HepG2 (cell line): Measurements from ENCODE around the gene RXYLT1. TPM values are rescaled to one million over a fixed set of nuclear protein-coding genes. Genes with fewer than 3 reads are reported as not detected.

Experiments
- ATAC-seq: fragments of 200-7000 bp; cut with Tn5 transposase; 3 replicates; pipeline ENCODE4 v1.9.1; 2020; ENCODE audit warnings: mild to moderate bottlenecking, moderate library complexity
- BruUV-seq: library from RNA; stranded (reverse); fragments of 400-500 nt; replicated peaks from 2 replicates; lab custom pipeline; 2021; lab: Mats Ljungman, UMichigan
- CTCF ChIA-PET: fragments of 300-600 bp; formaldehyde crosslinking; extraction: SDS; loops from one replicate; lab custom pipeline; 2021; ENCODE audit warnings: low total read pairs, inconsistent platforms, low intra/inter-chr PET ratio; lab: Yijun Ruan, JAX
- POLR2A ChIA-PET: fragments of 350-600 bp; sonication (Branson Sonifier 250); formaldehyde crosslinking; loops from one replicate; lab custom pipeline; 2020; ENCODE audit warnings: antibody characterized with exemption, inconsistent platforms; lab: Yijun Ruan, JAX
- DNase-seq: peaks from one replicate; pipeline ENCODE4 v3.0.0-alpha.2; 2015; ENCODE audit warnings: low spot score
- FAIRE-seq: peaks from 3 replicates; lab custom pipeline; 2011; peaks lifted over from hg19 to GRCh38; lab: Jason Lieb, UNC
- H2AFZ ChIP-seq: one replicate; pipeline ENCODE4 v1.6.1; 2011; ENCODE audit warnings: low read length, inconsistent platforms
- H3K27ac ChIP-seq: fragments of 300-600 bp; 3 replicates; pipeline ENCODE4 v1.8.0; 2011; ENCODE audit warnings: mixed run types, mild to moderate bottlenecking, mixed read lengths, low read length, inconsistent platforms; ENCODE audit not compliant: insufficient read depth; ENCODE audit errors: extremely low read length
- H3K27me3 ChIP-seq, 2 experiments: fragments of 200-600 bp in 1 of 2; 2 replicates in 1 of 2; 3 replicates in 1 of 2; pipeline versions ENCODE4 v1.6.0 to v1.8.0; 2011; ENCODE audit warnings: low read length in 2 of 2, mild to moderate bottlenecking in 2 of 2, moderate library complexity in 2 of 2, inconsistent platforms in 1 of 2; ENCODE audit not compliant: insufficient read depth in 2 of 2, control insufficient read depth in 1 of 2
- H3K36me3 ChIP-seq, 2 experiments: fragments of 200-600 bp in 1 of 2; replicated peaks in 1 of 2; 2 replicates in 1 of 2; 3 replicates in 1 of 2; pipeline versions ENCODE4 v1.5.1 to v1.8.0; 2011; ENCODE audit warnings: low read length in 2 of 2, inconsistent platforms in 1 of 2; ENCODE audit not compliant: insufficient read depth in 2 of 2, control insufficient read depth in 1 of 2
- H3K4me1 ChIP-seq: 2 replicates; pipeline ENCODE4 v1.5.1; 2012; ENCODE audit warnings: low read length, inconsistent platforms; ENCODE audit not compliant: insufficient read depth
- H3K4me2 ChIP-seq: 2 replicates; pipeline ENCODE4 v1.6.0; 2011; ENCODE audit warnings: low read depth, low read length, inconsistent platforms
- H3K4me3 ChIP-seq, 3 experiments: fragments of 200-600 bp in 1 of 3; sonication (generic), shearing (Covaris generic) in 1 of 3; replicated peaks in 1 of 3; 2 replicates each; pipeline ENCODE4 v1.5.1; 2011 to 2016; ENCODE audit warnings: low read length in 3 of 3, inconsistent platforms in 2 of 3, low read depth in 2 of 3, mild to moderate bottlenecking in 2 of 3, control low read depth in 1 of 3, mixed read lengths in 1 of 3; ENCODE audit not compliant: insufficient read depth in 1 of 3
- H3K79me2 ChIP-seq: one replicate; pipeline ENCODE4 v1.6.1; 2011; ENCODE audit warnings: low read length, inconsistent platforms; ENCODE audit not compliant: insufficient read depth
- H3K9ac ChIP-seq: 2 replicates; pipeline ENCODE4 v1.6.0; 2011; ENCODE audit warnings: mild to moderate bottlenecking, low read depth, low read length, inconsistent platforms; ENCODE audit not compliant: insufficient read depth
- H3K9me3 ChIP-seq: 2 replicates; pipeline ENCODE4 v1.5.1; 2012; ENCODE audit warnings: mild to moderate bottlenecking, low read length
- H4K20me1 ChIP-seq: 2 replicates; pipeline ENCODE4 v1.6.0; 2011; ENCODE audit warnings: inconsistent platforms, mild to moderate bottlenecking, low read length, moderate library complexity; ENCODE audit not compliant: insufficient read depth
- BCL6 ChIP-seq: IDR thresholded peaks from 2 replicates; pipeline ENCODE4 v1.6.1; 2016; ENCODE audit warnings: missing genetic modification reagents, missing compliant biosample characterization
- EP300 ChIP-seq, 3 experiments: sonication (generic) in 1 of 3; formaldehyde crosslinking in 1 of 3; IDR thresholded peaks; 2 replicates each; pipeline versions ENCODE4 v1.5.1 to v1.6.1; 2011 to 2020; ENCODE audit warnings: low read depth in 2 of 3, low read length in 2 of 3, borderline replicate concordance in 1 of 3, improper control_type of control experiment in 1 of 3, mild to moderate bottlenecking in 1 of 3, missing genetic modification reagents in 1 of 3, moderate library complexity in 1 of 3
- EZH2 ChIP-seq: conservative IDR thresholded peaks from 2 replicates; pipeline ENCODE4 v1.6.1; 2012; ENCODE audit warnings: mild to moderate bottlenecking, low read depth, low read length, moderate library complexity
- GFI1 ChIP-seq: sonication (generic); formaldehyde crosslinking; IDR thresholded peaks from 2 replicates; pipeline ENCODE4 v1.5.0; 2020; ENCODE audit warnings: missing genetic modification reagents, mild to moderate bottlenecking, borderline replicate concordance
- GPN1 ChIP-seq: sonication (generic); formaldehyde crosslinking; IDR thresholded peaks from 2 replicates; pipeline ENCODE4 v1.5.1; 2020; ENCODE audit warnings: missing genetic modification reagents, borderline replicate concordance
- NAIF1 ChIP-seq: sonication (generic); formaldehyde crosslinking; IDR thresholded peaks from 2 replicates; pipeline ENCODE4 v1.5.0; 2020; ENCODE audit warnings: mild to moderate bottlenecking, missing genetic modification reagents, borderline replicate concordance
- POLR2A ChIP-seq, 2 experiments: IDR thresholded peaks; 2 replicates each; pipeline ENCODE4 v1.6.1; 2011; ENCODE audit warnings: low read depth in 2 of 2, low read length in 2 of 2, mild to moderate bottlenecking in 1 of 2, moderate library complexity in 1 of 2; ENCODE audit not compliant: insufficient read depth in 1 of 2
- RFX1 ChIP-seq: fragments of 450-650 bp; IDR thresholded peaks from 2 replicates; pipeline ENCODE4 v1.6.1; 2017
- SPEN ChIP-seq: sonication (generic); formaldehyde crosslinking; IDR thresholded peaks from 2 replicates; pipeline ENCODE4 v1.5.1; 2020; ENCODE audit warnings: low read depth, mild to moderate bottlenecking, missing genetic modification reagents
- ZNF326 ChIP-seq: sonication (generic); formaldehyde crosslinking; IDR thresholded peaks from 2 replicates; pipeline ENCODE4 v1.4.0; 2020; ENCODE audit warnings: missing genetic modification reagents, borderline replicate concordance
- ZNF431 ChIP-seq: sonication (generic); formaldehyde crosslinking; IDR thresholded peaks from 2 replicates; pipeline ENCODE4 v1.9.0; 2022; ENCODE audit warnings: missing genetic modification reagents, low read depth, mild to moderate bottlenecking, borderline replicate concordance
- ZNF510 ChIP-seq: sonication (generic); formaldehyde crosslinking; IDR thresholded peaks from 2 replicates; pipeline ENCODE4 v1.4.0; 2020; ENCODE audit warnings: low read depth, mild to moderate bottlenecking, missing genetic modification reagents
- ZNF550 ChIP-seq: sonication (generic); formaldehyde crosslinking; IDR thresholded peaks from 2 replicates; pipeline ENCODE4 v1.4.0; 2020; ENCODE audit warnings: mild to moderate bottlenecking, missing genetic modification reagents, borderline replicate concordance
- ZSCAN29 ChIP-seq: sonication (generic); formaldehyde crosslinking; conservative IDR thresholded peaks from 2 replicates; pipeline ENCODE4 v1.4.0; 2020; ENCODE audit warnings: mild to moderate bottlenecking, missing genetic modification reagents
- WGBS: methylation state at CpG from one replicate; pipeline ENCODE4 v1.1.6; 2017; ENCODE audit warnings: low lambda C conversion rate; 5-methylcytosine and 5-hydroxymethylcytosine counted together
- in situ Hi-C: cut with HindIII; loops from 2 replicates; pipeline ENCODE4 v1.10.0; 2017; ENCODE audit warnings: low pct_unique_long_range_greater_than_20kb; ENCODE audit not compliant: extremely low pct_ligation_motif_present
- intact Hi-C: fragments of 100-400 bp; cut with micrococcal nuclease; formaldehyde crosslinking; loops from one replicate; pipeline ENCODE4 v1.10.0; 2022; ENCODE audit not compliant: unreplicated experiment
- polyA plus RNA-seq, 8 experiments: library from polyadenylated mRNA; depleted of rRNA in 3 of 8; stranded (reverse) in 7 of 8; unstranded in 1 of 8; fragments of >200 nt; fragmentation: Illumina TruSeq in 4 of 8; extraction: Trizol in 4 of 8; gene quantifications; 2 replicates each; pipeline versions ENCODE4 v1.2.1 to v1.2.3, GENCODE V29; 2011 to 2016; ENCODE audit warnings: low read depth in 4 of 8, missing spikeins in 1 of 8, mixed read lengths in 1 of 8; ENCODE audit not compliant: insufficient read depth in 1 of 8
- total RNA-seq, 5 experiments: library from RNA; depleted of rRNA; stranded (reverse); fragments of >200 nt; fragmentation: Illumina TruSeq; extraction: Trizol; gene quantifications; 2 replicates each; pipeline ENCODE4 v1.2.3, GENCODE V29; 2016; ENCODE audit warnings: low read depth in 1 of 5
- TF ChIP-seq, protein P1 (sequence below): IDR thresholded peaks from 2 replicates; pipeline ENCODE4 v1.6.1; 2016; ENCODE audit warnings: mild to moderate bottlenecking
- TF ChIP-seq, protein P2 (sequence below): IDR thresholded peaks from 2 replicates; pipeline ENCODE4 v1.6.1; 2016

RXYLT1 gene
- total and polyA plus RNA-seq, 2 of the 13 experiments (the other 11 are each of a cell fraction or from before 2014, with no cell fraction given), result 8.3 to 15.5 TPM

DNA sequence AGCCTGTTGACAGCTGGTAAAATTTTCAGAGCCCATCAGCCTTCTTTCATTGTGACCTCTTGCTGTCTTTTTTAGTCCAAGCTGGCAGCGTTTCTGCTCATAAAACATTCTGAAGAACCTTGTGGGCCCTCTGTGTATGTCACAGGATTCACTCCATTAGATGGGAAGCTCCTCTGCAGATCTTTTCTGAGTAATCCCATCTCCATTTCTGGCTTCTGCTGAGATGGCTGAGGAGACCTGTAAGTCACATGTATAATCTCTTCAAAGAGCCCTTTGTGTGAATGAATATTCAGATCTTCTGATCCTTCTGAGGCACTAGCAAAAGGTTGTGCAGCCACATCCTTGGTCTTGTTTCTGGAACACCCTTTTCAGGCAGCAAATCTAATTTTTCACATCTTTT lies 2.8 kb downstream of the RXYLT1 start:
- no TSS peak for BruUV-seq
- ATAC-seq (no peak), DNase-seq (no peak), FAIRE-seq (no peak)
- Histone ChIP-seq H3K36me3 (peaks cover 0 to 8% of the 10 kb centered on the region in 2 experiments; a peak in 2 of 5 replicates), H3K27me3 (no peaks in the 10 kb centered on the region), H3K9ac (no peak overlapping the region), H2AFZ (no peak overlapping the region), H4K20me1 (no peaks in the 10 kb centered on the region), H3K27ac (no peak overlapping the region), H3K4me2 (no peak overlapping the region), H3K4me3 (no peak overlapping the region), H3K9me3 (no peaks in the 10 kb centered on the region), H3K4me1 (peaks cover 23% of the 10 kb centered on the region), H3K79me2 (peaks cover 4% of the 10 kb centered on the region)
- intact Hi-C loops (no loop called here), in situ Hi-C loops (no loop called here)
- ChIA-PET CTCF (no interaction called here), POLR2A (no interaction called here)
- 79% methylated on average over 1 of the region's 1 CpG for WGBS
- TF ChIP-seq RFX1, result no peak
- TF ChIP-seq POLR2A (IDR thresholded peaks at IDR 0.05; ENCODE audit: insufficient read depth in 1 of 2, low read depth in 2 of 2, low read length in 2 of 2), result no peak

DNA sequence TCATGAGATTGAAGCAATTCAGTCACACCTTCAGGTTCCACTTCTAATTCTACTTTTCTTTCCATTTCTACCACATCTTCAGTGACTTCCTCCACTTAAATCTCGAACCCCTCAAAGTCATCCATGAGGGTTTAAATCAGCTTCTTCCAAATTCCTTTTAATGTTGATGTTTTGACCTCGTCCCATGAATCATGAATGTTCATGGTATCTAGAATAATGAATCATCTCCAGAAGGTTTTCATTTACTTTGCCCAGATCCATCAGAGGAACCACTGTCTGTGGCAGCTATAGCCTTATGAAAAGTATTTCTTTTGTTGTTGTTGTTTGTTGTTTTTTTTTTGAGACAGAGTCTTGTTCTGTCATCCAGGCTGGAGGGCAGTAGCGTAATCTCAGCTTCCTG lies 7.6 kb downstream of the RXYLT1 start:
- BruUV-seq, result no TSS peak
- no peak overlapping the region for H3K4me2 ChIP-seq
- no peaks in the 10 kb centered on the region for H3K9me3 ChIP-seq
- ChIA-PET POLR2A (no interaction called here), CTCF (no interaction called here)
- in situ Hi-C loops, result no loop called here
- H3K27ac ChIP-seq, result no peak overlapping the region
- no peak for ATAC-seq
- H2AFZ ChIP-seq, result no peak overlapping the region
- H3K36me3 ChIP-seq, result peaks cover 2 to 11% of the 10 kb centered on the region in 2 experiments; a peak in 2 of 5 replicates
- TF ChIP-seq, protein P1, sequence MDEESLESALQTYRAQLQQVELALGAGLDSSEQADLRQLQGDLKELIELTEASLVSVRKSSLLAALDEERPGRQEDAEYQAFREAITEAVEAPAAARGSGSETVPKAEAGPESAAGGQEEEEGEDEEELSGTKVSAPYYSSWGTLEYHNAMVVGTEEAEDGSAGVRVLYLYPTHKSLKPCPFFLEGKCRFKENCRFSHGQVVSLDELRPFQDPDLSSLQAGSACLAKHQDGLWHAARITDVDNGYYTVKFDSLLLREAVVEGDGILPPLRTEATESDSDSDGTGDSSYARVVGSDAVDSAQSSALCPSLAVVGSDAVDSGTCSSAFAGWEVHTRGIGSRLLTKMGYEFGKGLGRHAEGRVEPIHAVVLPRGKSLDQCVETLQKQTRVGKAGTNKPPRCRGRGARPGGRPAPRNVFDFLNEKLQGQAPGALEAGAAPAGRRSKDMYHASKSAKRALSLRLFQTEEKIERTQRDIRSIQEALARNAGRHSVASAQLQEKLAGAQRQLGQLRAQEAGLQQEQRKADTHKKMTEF (CRISPR knock-in tag), result no peak
- no peak for TF ChIP-seq SPEN (CRISPR knock-in tag)
- no peak for TF ChIP-seq ZNF510 (CRISPR knock-in tag)
- TF ChIP-seq ZNF326, result no peak
- TF ChIP-seq ZNF431 (CRISPR knock-in tag), result no peak
- no peak for TF ChIP-seq ZNF550 (CRISPR knock-in tag)
- TF ChIP-seq, protein P2, sequence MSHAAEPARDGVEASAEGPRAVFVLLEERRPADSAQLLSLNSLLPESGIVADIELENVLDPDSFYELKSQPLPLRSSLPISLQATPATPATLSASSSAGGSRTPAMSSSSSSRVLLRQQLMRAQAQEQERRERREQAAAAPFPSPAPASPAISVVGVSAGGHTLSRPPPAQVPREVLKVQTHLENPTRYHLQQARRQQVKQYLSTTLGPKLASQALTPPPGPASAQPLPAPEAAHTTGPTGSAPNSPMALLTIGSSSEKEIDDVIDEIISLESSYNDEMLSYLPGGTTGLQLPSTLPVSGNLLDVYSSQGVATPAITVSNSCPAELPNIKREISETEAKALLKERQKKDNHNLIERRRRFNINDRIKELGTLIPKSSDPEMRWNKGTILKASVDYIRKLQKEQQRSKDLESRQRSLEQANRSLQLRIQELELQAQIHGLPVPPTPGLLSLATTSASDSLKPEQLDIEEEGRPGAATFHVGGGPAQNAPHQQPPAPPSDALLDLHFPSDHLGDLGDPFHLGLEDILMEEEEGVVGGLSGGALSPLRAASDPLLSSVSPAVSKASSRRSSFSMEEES (CRISPR knock-in tag), result no peak
- no peak for TF ChIP-seq NAIF1 (CRISPR knock-in tag)
- no peak for TF ChIP-seq EP300 (IDR thresholded peaks at IDR 0.05; ENCODE audit: low read depth in 2 of 2, low read length in 2 of 2)
- no peak for TF ChIP-seq EP300 (CRISPR knock-in tag; IDR thresholded peaks at IDR 0.05; ENCODE audit: borderline replicate concordance)
- TF ChIP-seq GFI1, result no peak
- TF ChIP-seq GPN1, result no peak
- TF ChIP-seq ZSCAN29 (CRISPR knock-in tag), result no peak
- TF ChIP-seq EZH2, result no peak
- TF ChIP-seq BCL6 (CRISPR knock-in tag), result no peak
- TF ChIP-seq, all 625 proteins: peak for 0
- Histone ChIP-seq H4K20me1 (no peaks in the 10 kb centered on the region), H3K4me1 (no peaks in the 10 kb centered on the region), H3K9ac (no peak overlapping the region), H3K4me3 (no peak overlapping the region), H3K27me3 (no peaks in the 10 kb centered on the region), H3K79me2 (no peaks in the 10 kb centered on the region)
- 93% methylated on average over 3 of the region's 3 CpGs for WGBS
- intact Hi-C loops, result no loop called here
- FAIRE-seq, result no peak
- DNase-seq, result no peak
